HEK293 (cell line): ENCODE results near the gene ZNF280B.

Source experiments
- CTCF ChIA-PET: fragments of 350-600 bp; formaldehyde crosslinking; extraction: SDS; loops from one replicate; lab custom pipeline; 2021; ENCODE audit warnings: antibody characterized with exemption; lab: Yijun Ruan, JAX
- POLR2A ChIA-PET: fragments of 300-600 bp; formaldehyde crosslinking; extraction: SDS; loops from one replicate; lab custom pipeline; 2020; ENCODE audit warnings: antibody characterized with exemption, inconsistent platforms; lab: Yijun Ruan, JAX
- H3K27ac ChIP-seq: fragments of 200-500 bp; sonication (Bioruptor generic); 2 replicates; pipeline ENCODE4 v1.5.1; 2014; ENCODE audit warnings: low read depth, low read length, control low read depth, inconsistent platforms; ENCODE audit errors: extremely low read depth
- H3K36me3 ChIP-seq, 2 experiments: fragments of 200-500 bp in 1 of 2; sonication (Bioruptor generic) in 1 of 2; 1 replicate in 1 of 2; 2 replicates in 1 of 2; pipeline ENCODE4 v1.5.1; 2014 to 2017; ENCODE audit warnings: inconsistent platforms in 2 of 2, low read length in 2 of 2; ENCODE audit not compliant: control insufficient read depth in 2 of 2, insufficient read depth in 1 of 2
- H3K4me1 ChIP-seq: fragments of 200-500 bp; sonication (Bioruptor generic); 2 replicates; pipeline ENCODE4 v1.5.1; 2014; ENCODE audit warnings: mild to moderate bottlenecking, low read length, inconsistent platforms; ENCODE audit not compliant: control insufficient read depth, insufficient read depth
- H3K4me3 ChIP-seq: 2 replicates; pipeline ENCODE4 v1.5.1; 2011; ENCODE audit warnings: low read depth, mild to moderate bottlenecking, control low read depth, low read length, moderate library complexity
- H3K9me3 ChIP-seq: fragments of 200-500 bp; sonication (Bioruptor generic); 2 replicates; pipeline ENCODE4 v1.5.1; 2014; ENCODE audit warnings: low read depth, low read length, inconsistent platforms; ENCODE audit not compliant: control insufficient read depth, insufficient read depth
- KLF7 ChIP-seq: fragments of 450-650 bp; formaldehyde crosslinking; IDR thresholded peaks from 2 replicates; pipeline ENCODE4 v1.5.1; 2016; ENCODE audit warnings: missing biosample characterization, missing genetic modification characterization, borderline replicate concordance
- MEIS1 ChIP-seq: sonication (generic); formaldehyde crosslinking; IDR thresholded peaks from 2 replicates; pipeline ENCODE4 v1.8.1; 2022; ENCODE audit warnings: missing genetic modification reagents, mild to moderate bottlenecking, borderline replicate concordance
- MZF1 ChIP-seq: fragments of 450-650 bp; formaldehyde crosslinking; IDR thresholded peaks from 2 replicates; pipeline ENCODE4 v1.5.1; 2017; ENCODE audit warnings: missing biosample characterization, missing genetic modification characterization, borderline replicate concordance
- PRDM4 ChIP-seq: fragments of 450-650 bp; formaldehyde crosslinking; IDR thresholded peaks from 2 replicates; pipeline ENCODE4 v1.5.1; 2017; ENCODE audit warnings: missing biosample characterization, missing genetic modification characterization
- ZNF140 ChIP-seq: fragments of 450-650 bp; formaldehyde crosslinking; IDR thresholded peaks from 2 replicates; pipeline ENCODE4 v1.5.1; 2016; ENCODE audit warnings: missing biosample characterization, missing genetic modification characterization
- ZNF266 ChIP-seq: fragments of 450-650 bp; formaldehyde crosslinking; IDR thresholded peaks from 2 replicates; pipeline ENCODE4 v1.5.1; 2016; ENCODE audit warnings: missing biosample characterization, missing genetic modification characterization, low read depth
- ZNF292 ChIP-seq: fragments of 450-650 bp; formaldehyde crosslinking; IDR thresholded peaks from 2 replicates; pipeline ENCODE4 v1.5.1; 2016; ENCODE audit warnings: low read depth, missing biosample characterization, missing genetic modification characterization, borderline replicate concordance
- ZNF398 ChIP-seq: fragments of 450-650 bp; formaldehyde crosslinking; IDR thresholded peaks from 2 replicates; pipeline ENCODE4 v1.5.1; 2017; ENCODE audit warnings: missing biosample characterization, missing genetic modification characterization
- ZNF48 ChIP-seq: fragments of 450-650 bp; formaldehyde crosslinking; IDR thresholded peaks from 2 replicates; pipeline ENCODE4 v1.5.1; 2016; ENCODE audit warnings: missing biosample characterization, missing genetic modification characterization
- ZNF501 ChIP-seq: fragments of 450-650 bp; formaldehyde crosslinking; IDR thresholded peaks from 2 replicates; pipeline ENCODE4 v1.5.1; 2016; ENCODE audit warnings: missing biosample characterization, missing genetic modification characterization
- ZNF513 ChIP-seq: fragments of 450-650 bp; IDR thresholded peaks from 2 replicates; pipeline ENCODE4 v1.5.1; 2018; ENCODE audit warnings: missing biosample characterization, missing genetic modification characterization
- ZNF514 ChIP-seq: fragments of 450-650 bp; formaldehyde crosslinking; IDR thresholded peaks from 2 replicates; pipeline ENCODE4 v1.5.1; 2016; ENCODE audit warnings: missing biosample characterization, missing genetic modification characterization
- ZNF518A ChIP-seq: fragments of 450-650 bp; formaldehyde crosslinking; conservative IDR thresholded peaks from 2 replicates; pipeline ENCODE4 v1.5.1; 2016; ENCODE audit warnings: low read depth, missing biosample characterization, missing genetic modification characterization
- ZNF664 ChIP-seq: fragments of 450-650 bp; formaldehyde crosslinking; IDR thresholded peaks from 2 replicates; pipeline ENCODE4 v1.5.1; 2016; ENCODE audit warnings: missing biosample characterization, missing genetic modification characterization

ZNF280B gene

GRCh38 chr22:22538226-22538989 lies 29.9 kb upstream of the ZNF280B start (continued):
- TF ChIP-seq ZNF513 (tag by site-specific recombination), result no peak
- no peak for TF ChIP-seq MZF1 (tag by site-specific recombination)
- no peak for TF ChIP-seq ZNF501 (tag by site-specific recombination)
- TF ChIP-seq ZNF292, result no peak
- TF ChIP-seq ZNF664 (tag by site-specific recombination), result no peak
- TF ChIP-seq ZNF140 (tag by site-specific recombination), result no peak
- TF ChIP-seq ZNF514 (tag by site-specific recombination), result no peak
- no peak for TF ChIP-seq ZNF518A (tag by site-specific recombination)

GRCh38 chr22:22536916-22537315 lies 28.4 kb upstream of the ZNF280B start:
- POLR2A ChIA-PET, result no interaction called here

More at GRCh38 chr22:22536916-22537315, 28.4 kb upstream of the ZNF280B start:
- no peak for TF ChIP-seq ZNF664 (tag by site-specific recombination)
- TF ChIP-seq MEIS1 (CRISPR knock-in tag), result no peak
- no peak for TF ChIP-seq KLF7 (tag by site-specific recombination)
- TF ChIP-seq ZNF266 (tag by site-specific recombination), result no peak
- TF ChIP-seq ZNF398, result no peak
- TF ChIP-seq PRDM4 (tag by site-specific recombination), result no peak
- TF ChIP-seq ZNF48, result no peak
- Histone ChIP-seq H3K4me1 (no peaks in the 10 kb centered on the region), H3K27ac (no peak overlapping the region), H3K36me3 (no peaks in the 10 kb centered on the region), H3K4me3 (no peak overlapping the region), H3K9me3 (no peaks in the 10 kb centered on the region)
- CTCF ChIA-PET, result interaction anchor here (1.3 kb wide), 1 partner anchor 28 kb away, joined by 3 read pairs; the partner anchor contains the start of gene ZNF280B
